Astrocyte (in vitro differentiated cells and primary cell): Measurements from ENCODE around the gene TNNT3. TPM values are rescaled to one million over a fixed set of nuclear protein-coding genes. Genes with fewer than 3 reads are reported as not detected.

Experiments
- DNase-seq: peaks from one replicate; pipeline ENCODE4 v3.0.0-alpha.2; 2010; ENCODE audit warnings: low read depth
- FAIRE-seq: peaks from 2 replicates; lab custom pipeline; 2011; peaks lifted over from hg19 to GRCh38; lab: Jason Lieb, UNC
- H2AFZ ChIP-seq: 2 replicates; pipeline ENCODE4 v1.6.0; 2012; ENCODE audit warnings: low read depth, low read length, inconsistent platforms
- H3K27ac ChIP-seq: 2 replicates; pipeline ENCODE4 v1.5.1; 2011; ENCODE audit warnings: low read depth, low read length, inconsistent platforms
- H3K27me3 ChIP-seq: 2 replicates; pipeline ENCODE4 v1.6.0; 2011; ENCODE audit warnings: low read length, inconsistent platforms; ENCODE audit not compliant: insufficient read depth
- H3K36me3 ChIP-seq: 2 replicates; pipeline ENCODE4 v1.5.1; 2011; ENCODE audit warnings: low read length, inconsistent platforms; ENCODE audit not compliant: insufficient read depth
- H3K4me1 ChIP-seq: 2 replicates; pipeline ENCODE4 v1.5.1; 2011; ENCODE audit warnings: low read length, inconsistent platforms; ENCODE audit not compliant: insufficient read depth
- H3K4me2 ChIP-seq: 2 replicates; pipeline ENCODE4 v1.6.0; 2012; ENCODE audit warnings: low read length, inconsistent platforms
- H3K4me3 ChIP-seq: 2 replicates; pipeline ENCODE4 v1.5.1; 2011; ENCODE audit warnings: low read depth, mild to moderate bottlenecking, low read length, inconsistent platforms; ENCODE audit not compliant: insufficient read depth
- H3K79me2 ChIP-seq: 2 replicates; pipeline ENCODE4 v1.6.0; 2012; ENCODE audit warnings: mild to moderate bottlenecking, low read length, inconsistent platforms; ENCODE audit not compliant: insufficient read depth
- H3K9ac ChIP-seq: 2 replicates; pipeline ENCODE4 v1.6.0; 2012; ENCODE audit warnings: mild to moderate bottlenecking, low read length, inconsistent platforms
- H3K9me3 ChIP-seq: 2 replicates; pipeline ENCODE4 v1.5.1; 2012; ENCODE audit warnings: low read depth, mild to moderate bottlenecking, low read length, inconsistent platforms; ENCODE audit not compliant: insufficient read depth
- H4K20me1 ChIP-seq: 2 replicates; pipeline ENCODE4 v1.6.0; 2012; ENCODE audit warnings: low read length, inconsistent platforms; ENCODE audit not compliant: insufficient read depth
- H3K27ac Mint-ChIP-seq: one replicate; pipeline ENCODE4 v1.8.0; 2021; ENCODE audit warnings: mild to moderate bottlenecking, mixed read lengths; ENCODE audit not compliant: unreplicated experiment
- H3K27me3 Mint-ChIP-seq: one replicate; pipeline ENCODE4 v1.8.0; 2021; ENCODE audit warnings: low read depth, mixed read lengths; ENCODE audit not compliant: unreplicated experiment
- H3K36me3 Mint-ChIP-seq: one replicate; pipeline ENCODE4 v1.8.0; 2021; ENCODE audit warnings: low read depth, mixed read lengths; ENCODE audit not compliant: unreplicated experiment
- H3K4me1 Mint-ChIP-seq: one replicate; pipeline ENCODE4 v1.8.0; 2021; ENCODE audit warnings: low read depth, mixed read lengths; ENCODE audit not compliant: unreplicated experiment
- H3K4me3 Mint-ChIP-seq: one replicate; pipeline ENCODE4 v1.8.0; 2021; ENCODE audit warnings: mild to moderate bottlenecking, moderate library complexity, mixed read lengths; ENCODE audit not compliant: unreplicated experiment
- H3K9me3 Mint-ChIP-seq: one replicate; pipeline ENCODE4 v1.8.0; 2021; ENCODE audit warnings: mild to moderate bottlenecking, mixed read lengths; ENCODE audit not compliant: unreplicated experiment
- CTCF ChIP-seq: IDR thresholded peaks from 2 replicates; pipeline ENCODE4 v1.5.1; 2011; ENCODE audit warnings: low read depth, mild to moderate bottlenecking, inconsistent platforms, low read length, moderate library complexity; ENCODE audit not compliant: insufficient read depth
- EZH2 ChIP-seq: IDR thresholded peaks from 2 replicates; pipeline ENCODE4 v1.6.1; 2012; ENCODE audit warnings: mild to moderate bottlenecking, low read length, inconsistent platforms; ENCODE audit not compliant: insufficient read depth
- total RNA-seq: library from RNA; stranded (reverse); gene quantifications from 2 replicates; pipeline ENCODE4 v1.2.1, GENCODE V29; 2021

The TNNT3 gene
- total RNA-seq, 1 donor from 2014 or later: not detected

- Histone ChIP-seq H3K9me3 (no peaks in the 10 kb centered on the region), H4K20me1 (no peaks in the 10 kb centered on the region), H3K4me2 (no peak overlapping the region), H3K4me3 (no peak overlapping the region), H3K27ac (no peak overlapping the region), H3K4me1 (no peaks in the 10 kb centered on the region), H3K9ac (no peak overlapping the region), H3K36me3 (no peaks in the 10 kb centered on the region), H3K27me3 (peaks cover 2% of the 10 kb centered on the region), H3K79me2 (no peaks in the 10 kb centered on the region), H2AFZ (no peak overlapping the region)
- H3K36me3 Mint-ChIP-seq: no peaks in the 10 kb centered on the region
- no peak for FAIRE-seq
- H3K4me3 Mint-ChIP-seq: no peak overlapping the region
- H3K27me3 Mint-ChIP-seq: peaks cover 14% of the 10 kb centered on the region
- no peak overlapping the region for H3K27ac Mint-ChIP-seq
- DNase-seq: no peak
- H3K4me1 Mint-ChIP-seq: peaks cover 4% of the 10 kb centered on the region
- TF ChIP-seq EZH2 (no peak), CTCF (no peak)
- no peaks in the 10 kb centered on the region for H3K9me3 Mint-ChIP-seq
Observed at GRCh38 chr11:1920128-1920908, 815 bp downstream of the TNNT3 start.

DNA sequence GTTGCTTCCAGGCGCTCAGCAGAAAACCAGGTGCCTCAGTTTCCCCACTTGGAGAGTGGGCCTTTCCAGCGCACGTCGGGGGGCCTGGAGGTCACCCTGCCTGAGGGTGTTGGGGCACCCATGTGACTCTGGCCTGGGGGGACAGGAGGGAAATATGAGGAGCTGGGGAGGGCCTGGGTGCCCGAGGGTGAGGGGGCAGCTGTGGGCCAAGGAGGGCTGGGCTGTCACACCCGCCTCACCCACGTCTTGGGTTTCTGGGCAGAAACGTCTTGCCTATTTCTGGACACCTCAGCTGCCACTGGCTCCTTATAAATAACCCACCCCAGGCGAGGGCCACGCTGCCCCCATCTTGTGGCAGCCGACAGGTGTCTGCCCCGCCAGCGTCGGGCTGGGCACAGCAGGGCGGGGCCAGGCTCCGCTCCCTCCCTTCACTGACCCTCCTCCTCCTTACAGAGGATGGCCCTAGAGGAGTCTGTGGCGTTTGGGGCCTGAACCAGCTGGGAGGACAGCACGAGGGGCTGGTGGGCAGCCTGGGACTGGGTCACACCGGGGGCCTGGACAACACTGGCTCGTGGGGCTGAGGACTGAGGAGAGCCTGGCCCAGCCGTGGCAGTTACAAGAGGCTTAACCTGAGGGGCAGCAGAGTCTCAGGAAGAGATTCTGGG is 1.5 kb downstream of the TNNT3 start:
- Histone ChIP-seq H2AFZ (no peak overlapping the region), H3K79me2 (no peaks in the 10 kb centered on the region), H3K27me3 (peaks cover 2% of the 10 kb centered on the region), H3K4me1 (no peaks in the 10 kb centered on the region), H4K20me1 (no peaks in the 10 kb centered on the region), H3K9ac (no peak overlapping the region), H3K4me2 (no peak overlapping the region), H3K36me3 (no peaks in the 10 kb centered on the region), H3K27ac (no peak overlapping the region), H3K4me3 (no peak overlapping the region), H3K9me3 (no peaks in the 10 kb centered on the region)
- peaks cover 11% of the 10 kb centered on the region for H3K27me3 Mint-ChIP-seq
- FAIRE-seq: no peak
- no peak overlapping the region for H3K27ac Mint-ChIP-seq
- DNase-seq: no peak
- TF ChIP-seq EZH2 (no peak), CTCF (no peak)
- no peaks in the 10 kb centered on the region for H3K36me3 Mint-ChIP-seq
- no peaks in the 10 kb centered on the region for H3K9me3 Mint-ChIP-seq
- no peak overlapping the region for H3K4me3 Mint-ChIP-seq
- peaks cover 4% of the 10 kb centered on the region for H3K4me1 Mint-ChIP-seq
